Measurements from ENCODE around the gene DOCK3.
"Not testable (repeated sequence)": the region's sequence is repeated elsewhere in the genome, so short reads cannot be mapped to it uniquely, and the experiment has no call there.

Gene DOCK3

DNA sequence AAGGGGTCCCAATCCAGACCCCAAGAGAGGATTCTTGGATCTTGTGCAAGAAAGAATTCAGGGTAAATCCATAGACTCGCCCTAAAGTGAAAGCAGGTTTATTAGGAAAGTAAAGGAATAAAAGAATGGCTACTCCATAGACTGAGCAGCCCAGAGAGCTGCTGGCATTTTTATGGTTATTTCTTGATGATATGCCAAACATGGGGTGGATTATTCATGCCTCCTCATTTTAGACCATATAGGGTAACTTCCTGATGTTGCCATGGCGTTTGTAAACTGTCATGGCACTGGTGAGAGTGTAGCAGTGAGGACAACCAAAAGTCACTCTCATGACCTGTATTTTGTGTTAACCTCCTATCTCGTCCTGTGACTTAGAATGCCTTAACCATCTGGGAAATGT lies 142.2 kb downstream of the DOCK3 start:
- Histone ChIP-seq H3K36me3 (no peaks in the 10 kb centered on the region), H3K27me3 (no peaks in the 10 kb centered on the region), H3K4me1 (no peaks in the 10 kb centered on the region), H4K20me1 (no peaks in the 10 kb centered on the region), H3K27ac (no peak overlapping the region), H3K9me3 (no peaks in the 10 kb centered on the region), H3K4me3 (no peak overlapping the region), H3K4me2 (no peak overlapping the region), H3K9ac (no peak overlapping the region)
- TF ChIP-seq Cebpa-rat (IDR thresholded peaks at IDR 0.05) = no peak

- no peaks in the 10 kb centered on the region; the same call in 1 of the 2 replicates for H3K9me3 ChIP-seq
- no peak for TF ChIP-seq Cebpa-rat (IDR thresholded peaks at IDR 0.05)
- no peak overlapping the region for H3K27ac ChIP-seq
- no peaks in the 10 kb centered on the region for H4K20me1 ChIP-seq
- H3K27me3 ChIP-seq = no peaks in the 10 kb centered on the region
- H3K4me2 ChIP-seq = no peak overlapping the region
- no peaks in the 10 kb centered on the region for H3K4me1 ChIP-seq
- H3K36me3 ChIP-seq = no peaks in the 10 kb centered on the region
- H3K9ac ChIP-seq = no peak overlapping the region
- H3K4me3 ChIP-seq = no peak overlapping the region
Measured at GRCh38 chr3:50817756-50818529, 143.2 kb downstream of the DOCK3 start.

- Histone ChIP-seq H3K36me3 (no peaks in the 10 kb centered on the region), H3K4me3 (no peak overlapping the region), H3K4me2 (no peak overlapping the region), H3K27ac (no peak overlapping the region), H3K27me3 (no peaks in the 10 kb centered on the region), H3K4me1 (no peaks in the 10 kb centered on the region), H3K9ac (no peak overlapping the region), H4K20me1 (no peaks in the 10 kb centered on the region), H3K9me3 (peaks cover 4% of the 10 kb centered on the region; the same call in 1 of the 2 replicates)
- no peak for TF ChIP-seq Cebpa-rat (IDR thresholded peaks at IDR 0.05)
Measured at GRCh38 chr3:50819882-50820281, 145.2 kb downstream of the DOCK3 start.

DNA sequence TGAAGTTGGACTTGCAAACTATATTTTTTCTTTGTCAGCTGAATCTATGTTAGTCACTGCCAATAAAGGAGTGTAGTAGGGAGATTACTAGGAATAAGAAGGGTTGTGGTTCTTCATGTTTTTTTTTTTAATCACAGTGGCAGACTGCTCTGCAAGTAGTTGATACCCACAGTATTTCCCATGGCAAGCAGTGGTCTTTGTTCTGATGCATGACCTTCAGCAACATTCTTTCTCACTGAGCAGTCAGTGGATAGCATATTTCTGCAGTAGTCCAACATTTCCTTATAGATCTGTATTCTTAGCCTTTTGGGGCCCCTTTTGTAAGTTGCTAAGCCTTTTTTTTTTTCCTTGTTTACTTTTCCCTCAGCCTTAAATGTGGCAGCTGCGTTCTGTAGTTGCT lies 151.1 kb downstream of the DOCK3 start:
- Histone ChIP-seq H3K4me1 (no peaks in the 10 kb centered on the region), H3K4me2 (no peak overlapping the region), H3K36me3 (no peaks in the 10 kb centered on the region), H3K9ac (no peak overlapping the region), H4K20me1 (no peaks in the 10 kb centered on the region), H3K9me3 (peaks cover 4% of the 10 kb centered on the region; the same call in 1 of the 2 replicates), H3K27me3 (no peaks in the 10 kb centered on the region), H3K27ac (no peak overlapping the region), H3K4me3 (no peak overlapping the region)
- no peak for TF ChIP-seq Cebpa-rat (IDR thresholded peaks at IDR 0.05)

DNA sequence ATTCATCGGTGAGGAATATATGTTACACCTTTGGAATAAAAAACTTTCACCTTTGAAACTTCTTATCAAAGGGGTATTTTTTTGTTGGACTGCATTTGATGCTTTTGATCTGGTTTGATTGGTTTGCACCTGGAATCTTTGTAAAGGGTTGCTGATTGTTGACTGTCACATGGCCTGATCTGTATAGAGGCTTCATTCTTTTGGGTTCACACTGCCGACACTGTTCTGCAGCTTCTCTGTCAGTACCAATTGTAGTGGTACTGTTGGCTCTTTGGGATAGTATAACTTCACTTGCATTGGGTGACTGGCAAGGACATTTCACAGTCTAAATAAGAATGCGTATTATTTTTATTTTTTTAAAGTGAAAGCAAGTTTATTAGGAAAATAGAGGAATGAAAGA lies 155.7 kb downstream of the DOCK3 start:
- H3K4me3 ChIP-seq = no peak overlapping the region
- no peaks in the 10 kb centered on the region for H3K27me3 ChIP-seq
- no peaks in the 10 kb centered on the region for H4K20me1 ChIP-seq
- TF ChIP-seq Cebpa-rat (IDR thresholded peaks at IDR 0.05) = no peak
- H3K4me1 ChIP-seq = no peaks in the 10 kb centered on the region
- H3K9ac ChIP-seq = no peak overlapping the region
- H3K27ac ChIP-seq = no peak overlapping the region
- H3K4me2 ChIP-seq = no peak overlapping the region
- H3K9me3 ChIP-seq = peaks cover 9% of the 10 kb centered on the region
- no peaks in the 10 kb centered on the region for H3K36me3 ChIP-seq

- not testable (repeated sequence) for H3K9me3 ChIP-seq, H3K4me3 ChIP-seq, H4K20me1 ChIP-seq
Measured at GRCh38 chr3:50831009-50831408, 156.3 kb downstream of the DOCK3 start.

DNA sequence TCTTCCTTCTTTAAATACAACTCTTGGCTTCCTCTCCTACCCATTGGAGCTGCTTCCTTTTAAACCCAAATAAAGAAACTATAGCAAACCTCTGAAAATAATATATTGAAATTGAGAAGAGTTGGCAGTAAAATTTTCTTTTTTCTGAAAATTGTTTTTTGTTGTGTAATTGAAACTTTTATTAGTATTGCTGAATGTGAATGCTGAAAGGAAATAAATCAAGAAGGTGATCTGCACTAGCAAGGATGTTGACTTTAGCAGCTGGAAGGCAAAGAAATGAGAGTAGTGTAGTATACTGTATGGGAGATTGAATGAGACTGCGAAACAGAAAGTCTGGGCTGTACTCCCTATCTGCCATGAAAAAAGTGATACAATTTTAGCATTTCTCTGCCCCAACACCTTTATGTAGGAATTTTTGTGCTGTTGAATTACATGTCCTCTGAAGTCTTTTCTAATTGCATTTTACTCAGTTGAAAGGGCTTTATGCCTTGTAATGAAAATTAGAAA lies 166.3 kb downstream of the DOCK3 start:
- Histone ChIP-seq H3K4me3 (no peak overlapping the region), H3K9ac (no peak overlapping the region), H3K27me3 (no peaks in the 10 kb centered on the region), H3K27ac (no peak overlapping the region), H3K9me3 (0 out of 2 replicates have a peak, but pooled peaks cover 3% of the 10 kb centered on the region), H3K4me2 (no peak overlapping the region), H3K4me1 (no peaks in the 10 kb centered on the region), H4K20me1 (no peaks in the 10 kb centered on the region), H3K36me3 (no peaks in the 10 kb centered on the region)
- TF ChIP-seq Cebpa-rat (IDR thresholded peaks at IDR 0.05) = no peak

More at GRCh38 chr3:50831009-50831408, 156.3 kb downstream of the DOCK3 start:
- H3K4me1 ChIP-seq, H3K36me3 ChIP-seq, H3K4me2 ChIP-seq, H3K27me3 ChIP-seq, H3K27ac ChIP-seq, H3K9ac ChIP-seq: not testable (repeated sequence)

DNA sequence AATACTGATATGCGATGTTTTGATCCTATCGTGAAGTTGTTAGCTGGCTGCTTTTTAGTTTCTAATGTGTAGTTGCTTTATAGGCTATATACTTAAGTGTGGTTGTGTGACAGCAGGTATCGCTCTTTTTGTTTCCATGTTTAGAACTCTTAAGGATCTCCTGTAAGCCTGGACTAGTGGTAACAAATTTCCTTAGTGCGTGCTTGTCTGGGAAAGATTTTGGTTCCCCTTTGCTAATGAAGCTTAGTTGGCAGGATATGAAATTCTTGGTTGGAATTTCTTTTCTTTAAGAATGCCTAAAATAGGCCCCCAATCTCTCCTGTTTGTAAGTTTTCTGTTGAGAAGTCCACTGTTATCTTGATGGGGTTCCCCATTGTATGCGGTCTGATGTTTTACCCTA lies 173.6 kb downstream of the DOCK3 start:
- no peak overlapping the region for H3K27ac ChIP-seq
- no peak overlapping the region for H3K4me3 ChIP-seq
- TF ChIP-seq Cebpa-rat (IDR thresholded peaks at IDR 0.05) = no peak
- H3K9me3 ChIP-seq = peaks cover 18% of the 10 kb centered on the region
- H3K9ac ChIP-seq = no peak overlapping the region
- no peaks in the 10 kb centered on the region for H3K27me3 ChIP-seq
- no peaks in the 10 kb centered on the region for H4K20me1 ChIP-seq
- H3K36me3 ChIP-seq = no peaks in the 10 kb centered on the region
- H3K4me2 ChIP-seq = no peak overlapping the region
- H3K4me1 ChIP-seq = no peaks in the 10 kb centered on the region

- Histone ChIP-seq H3K27ac (no peak overlapping the region), H3K4me3 (no peak overlapping the region), H3K9ac (no peak overlapping the region), H3K9me3 (peaks cover 22% of the 10 kb centered on the region), H3K27me3 (no peaks in the 10 kb centered on the region), H3K4me1 (no peaks in the 10 kb centered on the region), H4K20me1 (no peaks in the 10 kb centered on the region), H3K36me3 (no peaks in the 10 kb centered on the region), H3K4me2 (no peak overlapping the region)
- no peak for TF ChIP-seq Cebpa-rat (IDR thresholded peaks at IDR 0.05)
Measured at GRCh38 chr3:50850639-50851511, 176.1 kb downstream of the DOCK3 start.

- peaks cover 8% of the 10 kb centered on the region; the same call in 1 of the 2 replicates for H3K9me3 ChIP-seq
- no peak overlapping the region for H3K27ac ChIP-seq
- no peaks in the 10 kb centered on the region for H3K4me1 ChIP-seq
- no peak for TF ChIP-seq Cebpa-rat (IDR thresholded peaks at IDR 0.05)
- H3K9ac ChIP-seq = no peak overlapping the region
- no peaks in the 10 kb centered on the region for H3K27me3 ChIP-seq
- H3K36me3 ChIP-seq = no peaks in the 10 kb centered on the region
- no peaks in the 10 kb centered on the region for H4K20me1 ChIP-seq
- H3K4me2 ChIP-seq = no peak overlapping the region
- no peak overlapping the region for H3K4me3 ChIP-seq
Measured at GRCh38 chr3:50853936-50854335, 179.2 kb downstream of the DOCK3 start.
